ENCODE data around the gene PANK4. TPM values are rescaled to one million over a fixed set of nuclear protein-coding genes. Genes with fewer than 3 reads are reported as not detected.

PANK4 gene
- total RNA-seq, 1 experiment from 2014 or later = 45.6 TPM

DNA sequence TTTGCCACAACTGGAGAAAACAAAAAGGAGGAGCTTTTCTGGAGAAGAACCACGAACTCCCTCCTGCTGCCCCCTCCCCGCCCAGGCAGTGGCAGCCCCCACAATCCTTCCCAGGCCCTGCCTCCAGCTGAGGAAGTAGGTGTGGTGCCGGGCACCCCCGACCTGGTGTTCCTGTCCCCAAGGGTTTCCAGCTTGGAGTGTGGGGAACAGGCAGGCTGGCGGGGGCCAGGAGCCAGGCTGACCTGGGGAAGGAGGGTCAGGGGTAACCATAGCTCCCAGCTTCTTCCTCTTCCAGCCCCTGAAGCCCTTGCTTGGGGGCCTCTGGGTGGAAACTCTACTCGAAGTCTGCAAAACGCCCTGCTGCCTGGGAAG is 7.9 kb upstream of the PANK4 start:
- H3K36me3 ChIP-seq (ENCODE audit: insufficient read depth, low read length, poor library complexity, severe bottlenecking) = no peaks in the 10 kb centered on the region
- no peak for TF ChIP-seq EZH2 (IDR thresholded peaks at IDR 0.05; ENCODE audit: borderline replicate concordance, low read depth, low read length, poor library complexity, severe bottlenecking)
- TF ChIP-seq, protein P1, sequence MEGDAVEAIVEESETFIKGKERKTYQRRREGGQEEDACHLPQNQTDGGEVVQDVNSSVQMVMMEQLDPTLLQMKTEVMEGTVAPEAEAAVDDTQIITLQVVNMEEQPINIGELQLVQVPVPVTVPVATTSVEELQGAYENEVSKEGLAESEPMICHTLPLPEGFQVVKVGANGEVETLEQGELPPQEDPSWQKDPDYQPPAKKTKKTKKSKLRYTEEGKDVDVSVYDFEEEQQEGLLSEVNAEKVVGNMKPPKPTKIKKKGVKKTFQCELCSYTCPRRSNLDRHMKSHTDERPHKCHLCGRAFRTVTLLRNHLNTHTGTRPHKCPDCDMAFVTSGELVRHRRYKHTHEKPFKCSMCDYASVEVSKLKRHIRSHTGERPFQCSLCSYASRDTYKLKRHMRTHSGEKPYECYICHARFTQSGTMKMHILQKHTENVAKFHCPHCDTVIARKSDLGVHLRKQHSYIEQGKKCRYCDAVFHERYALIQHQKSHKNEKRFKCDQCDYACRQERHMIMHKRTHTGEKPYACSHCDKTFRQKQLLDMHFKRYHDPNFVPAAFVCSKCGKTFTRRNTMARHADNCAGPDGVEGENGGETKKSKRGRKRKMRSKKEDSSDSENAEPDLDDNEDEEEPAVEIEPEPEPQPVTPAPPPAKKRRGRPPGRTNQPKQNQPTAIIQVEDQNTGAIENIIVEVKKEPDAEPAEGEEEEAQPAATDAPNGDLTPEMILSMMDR (conservative IDR thresholded peaks at IDR 0.05; ENCODE audit: low read depth, low read length) = no peak
- H3K9me3 ChIP-seq (ENCODE audit: low read depth, low read length, poor library complexity, severe bottlenecking) = no peaks in the 10 kb centered on the region
- H3K27ac ChIP-seq (ENCODE audit: low read depth, low read length, poor library complexity, severe bottlenecking) = no peak overlapping the region
- no peaks in the 10 kb centered on the region for H3K4me1 ChIP-seq (ENCODE audit: insufficient read depth, low read length, poor library complexity, severe bottlenecking)
- H3K4me3 ChIP-seq (ENCODE audit: low read depth, low read length, poor library complexity, severe bottlenecking) = no peak overlapping the region
- intact Hi-C loops (cut with micrococcal nuclease; ENCODE audit: unreplicated experiment) = no loop called here
- POLR2A ChIA-PET (ENCODE audit: low non-redundant PET) = no interaction called here
- no peak for DNase-seq (ENCODE audit: low spot score)
- peaks cover 53% of the 10 kb centered on the region for H3K27me3 ChIP-seq (replicated peaks; ENCODE audit: insufficient read depth, low read depth, low read length, poor library complexity)
- no TSS peak for BruUV-seq (replicated peaks)
- CTCF ChIA-PET = no interaction called here

DNA sequence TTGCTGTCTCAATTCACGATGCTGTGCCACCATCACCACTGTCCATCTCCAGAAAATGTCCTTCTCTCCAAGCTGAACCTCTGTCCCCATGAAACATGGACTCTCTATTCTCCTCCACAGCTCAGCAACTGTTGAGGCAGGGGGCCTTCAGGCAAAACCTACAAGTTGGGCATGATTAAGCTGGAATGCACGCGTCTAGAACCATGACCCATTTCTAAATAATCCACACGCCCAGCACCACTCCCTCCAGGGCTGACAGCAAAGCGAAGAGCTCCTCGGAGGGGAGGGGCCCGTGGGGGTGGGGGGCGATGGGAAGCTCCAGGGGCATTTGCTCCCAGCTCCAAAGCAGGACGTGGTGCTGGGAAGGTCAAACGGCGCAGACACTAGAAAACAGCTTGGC is 7.0 kb upstream of the PANK4 start:
- CTCF ChIA-PET = no interaction called here
- POLR2A ChIA-PET (ENCODE audit: low non-redundant PET) = no interaction called here

DNA sequence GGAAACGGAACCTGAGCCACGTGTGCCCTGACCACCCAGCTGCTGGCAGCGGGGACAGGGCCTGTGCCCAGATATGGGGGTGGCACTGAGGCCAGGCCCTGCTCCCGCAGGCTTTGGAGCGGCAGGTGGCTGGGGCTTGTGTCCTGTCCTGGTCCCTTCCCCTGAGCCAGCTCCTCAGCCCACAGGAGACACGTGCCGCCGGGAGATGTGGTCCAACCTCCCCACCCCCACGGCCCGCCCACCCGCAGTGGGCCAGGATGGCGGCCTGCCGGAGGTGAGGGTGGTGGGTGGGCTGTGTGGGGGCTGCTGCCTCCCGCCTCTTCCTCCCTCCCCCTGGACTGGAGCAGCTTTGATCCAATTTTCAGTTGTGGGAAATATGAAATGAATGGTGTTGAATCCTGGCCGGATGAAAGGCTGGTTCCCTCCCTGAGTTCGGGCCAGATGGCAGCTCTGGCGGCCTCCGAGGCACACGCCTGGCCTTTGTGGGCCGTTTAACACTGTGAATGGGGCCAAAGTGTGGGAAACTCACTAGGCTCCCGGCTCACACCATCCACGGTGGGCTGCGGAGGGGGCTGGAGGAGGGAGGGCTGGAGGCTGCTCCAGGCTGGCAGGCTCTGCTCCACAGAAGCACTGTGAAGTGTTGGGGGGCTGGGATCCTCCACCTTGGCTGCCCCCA is 6.2 kb upstream of the PANK4 start:
- Histone ChIP-seq H3K36me3 (ENCODE audit: insufficient read depth, low read length, poor library complexity, severe bottlenecking) (no peaks in the 10 kb centered on the region), H3K27ac (ENCODE audit: low read depth, low read length, poor library complexity, severe bottlenecking) (no peak overlapping the region), H3K27me3 (replicated peaks; ENCODE audit: insufficient read depth, low read depth, low read length, poor library complexity) (peaks cover 70% of the 10 kb centered on the region), H3K9me3 (ENCODE audit: low read depth, low read length, poor library complexity, severe bottlenecking) (no peaks in the 10 kb centered on the region), H3K4me1 (ENCODE audit: insufficient read depth, low read length, poor library complexity, severe bottlenecking) (no peaks in the 10 kb centered on the region), H3K4me3 (ENCODE audit: low read depth, low read length, poor library complexity, severe bottlenecking) (no peak overlapping the region)
- CTCF ChIA-PET = no interaction called here
- no peak for DNase-seq (ENCODE audit: low spot score)
- intact Hi-C loops (cut with micrococcal nuclease; ENCODE audit: unreplicated experiment) = no loop called here
- TF ChIP-seq, protein P1 (conservative IDR thresholded peaks at IDR 0.05; ENCODE audit: low read depth, low read length) = no peak
- no peak for TF ChIP-seq EZH2 (IDR thresholded peaks at IDR 0.05; ENCODE audit: borderline replicate concordance, low read depth, low read length, poor library complexity, severe bottlenecking)
- POLR2A ChIA-PET (ENCODE audit: low non-redundant PET) = no interaction called here
- no TSS peak for BruUV-seq (replicated peaks)

More for the DNA sequence above, 7.0 kb upstream of the PANK4 start:
- BruUV-seq (replicated peaks) = no TSS peak
- no peaks in the 10 kb centered on the region for H3K36me3 ChIP-seq (ENCODE audit: insufficient read depth, low read length, poor library complexity, severe bottlenecking)
- TF ChIP-seq, protein P1 (conservative IDR thresholded peaks at IDR 0.05; ENCODE audit: low read depth, low read length) = no peak
- no peak for TF ChIP-seq EZH2 (IDR thresholded peaks at IDR 0.05; ENCODE audit: borderline replicate concordance, low read depth, low read length, poor library complexity, severe bottlenecking)
- H3K27me3 ChIP-seq (replicated peaks; ENCODE audit: insufficient read depth, low read depth, low read length, poor library complexity) = peaks cover 62% of the 10 kb centered on the region
- no peaks in the 10 kb centered on the region for H3K4me1 ChIP-seq (ENCODE audit: insufficient read depth, low read length, poor library complexity, severe bottlenecking)
- no peak overlapping the region for H3K27ac ChIP-seq (ENCODE audit: low read depth, low read length, poor library complexity, severe bottlenecking)
- intact Hi-C loops (cut with micrococcal nuclease; ENCODE audit: unreplicated experiment) = no loop called here
- H3K9me3 ChIP-seq (ENCODE audit: low read depth, low read length, poor library complexity, severe bottlenecking) = no peaks in the 10 kb centered on the region
- no peak overlapping the region for H3K4me3 ChIP-seq (ENCODE audit: low read depth, low read length, poor library complexity, severe bottlenecking)
- DNase-seq (ENCODE audit: low spot score) = no peak

Data from A673 (cell line).